Measurements from ENCODE around the gene SMIM8. TPM values are rescaled to one million over a fixed set of nuclear protein-coding genes. Genes with fewer than 3 reads are reported as not detected.
A peak's percentile ranks its signal among the peaks of the same experiment; 100 is the strongest.

Gene SMIM8
- total RNA-seq, 1 experiment from 2014 or later: 10.8 TPM

DNA sequence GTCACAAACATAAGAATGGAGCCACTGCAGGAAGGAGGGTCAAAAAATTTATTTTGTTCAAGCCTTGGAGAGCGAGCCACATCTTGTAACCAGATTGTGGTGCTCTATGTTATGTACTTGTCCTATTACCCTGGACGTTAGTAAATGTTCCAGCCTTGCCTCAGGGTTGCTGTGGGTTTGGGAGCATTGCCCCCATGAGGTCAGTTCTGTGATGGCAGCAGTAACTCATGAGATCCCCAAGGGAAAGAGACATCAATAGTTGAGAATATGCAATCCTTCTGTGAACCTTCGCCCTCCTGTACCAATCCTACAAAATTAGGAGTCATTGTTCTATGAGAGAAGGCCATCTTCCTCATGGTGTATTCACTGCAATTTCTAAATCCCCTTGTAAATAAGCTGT is 68.9 kb downstream of the SMIM8 start:
- Mint-ChIP-seq H3K4me1 (peaks cover 4% of the 10 kb centered on the region; the same call in 1 of the 2 replicates), H3K36me3 (no peaks in the 10 kb centered on the region), H3K4me3 (no peak overlapping the region), H3K27me3 (ENCODE audit: low read depth) (no peaks in the 10 kb centered on the region), H3K9me3 (no peaks in the 10 kb centered on the region), H3K27ac (no peak overlapping the region)
- ATAC-seq: peak; percentile 94
- TF ChIP-seq, protein P1, sequence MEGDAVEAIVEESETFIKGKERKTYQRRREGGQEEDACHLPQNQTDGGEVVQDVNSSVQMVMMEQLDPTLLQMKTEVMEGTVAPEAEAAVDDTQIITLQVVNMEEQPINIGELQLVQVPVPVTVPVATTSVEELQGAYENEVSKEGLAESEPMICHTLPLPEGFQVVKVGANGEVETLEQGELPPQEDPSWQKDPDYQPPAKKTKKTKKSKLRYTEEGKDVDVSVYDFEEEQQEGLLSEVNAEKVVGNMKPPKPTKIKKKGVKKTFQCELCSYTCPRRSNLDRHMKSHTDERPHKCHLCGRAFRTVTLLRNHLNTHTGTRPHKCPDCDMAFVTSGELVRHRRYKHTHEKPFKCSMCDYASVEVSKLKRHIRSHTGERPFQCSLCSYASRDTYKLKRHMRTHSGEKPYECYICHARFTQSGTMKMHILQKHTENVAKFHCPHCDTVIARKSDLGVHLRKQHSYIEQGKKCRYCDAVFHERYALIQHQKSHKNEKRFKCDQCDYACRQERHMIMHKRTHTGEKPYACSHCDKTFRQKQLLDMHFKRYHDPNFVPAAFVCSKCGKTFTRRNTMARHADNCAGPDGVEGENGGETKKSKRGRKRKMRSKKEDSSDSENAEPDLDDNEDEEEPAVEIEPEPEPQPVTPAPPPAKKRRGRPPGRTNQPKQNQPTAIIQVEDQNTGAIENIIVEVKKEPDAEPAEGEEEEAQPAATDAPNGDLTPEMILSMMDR (IDR thresholded peaks at IDR 0.05): peak; percentile 39; the same call in 1 of the 2 replicates
- TF ChIP-seq FOXP1 (CRISPR knock-in tag; IDR thresholded peaks at IDR 0.05; ENCODE audit: borderline replicate concordance): no peak
- POLR2A ChIA-PET: no interaction called here
- peak; percentile 61 for DNase-seq (ENCODE audit: low spot score)
- CTCF ChIA-PET: interaction anchor here (0.7 to 1.2 kb wide), 2 partner anchors 325 to 522 kb away, joined by 3 to 4 read pairs; no protein-coding TSS in a partner anchor

Other genes starting within 250 kb of the SMIM8 start
- gene CGA, start 227.5 kb upstream of the SMIM8 start, total RNA-seq (2021): not detected in 3 replicates
- gene ZNF292, start 167.0 kb upstream of the SMIM8 start, total RNA-seq (2021): 39.3 to 42.1 TPM (median 39.9 TPM) in 3 replicates
- gene GJB7, start 6.7 kb downstream of the SMIM8 start, total RNA-seq (2021): 0.61 to 1.4 TPM (median 0.73 TPM) in 3 replicates
- gene C6orf163, start 22.2 kb downstream of the SMIM8 start, total RNA-seq (2021): 1.2 to 2.0 TPM (median 1.9 TPM) in 3 replicates
- gene CFAP206, start 85.4 kb downstream of the SMIM8 start, total RNA-seq (2021): not detected in 3 replicates
- gene SLC35A1, start 150.4 kb downstream of the SMIM8 start, total RNA-seq (2021): 6.4 to 10.5 TPM (median 9.3 TPM) in 3 replicates